GM06990 (cell line): Measurements from ENCODE around the gene ADARB2.

Experiments used
- DNase-seq: peaks from one replicate; pipeline ENCODE4 v3.0.0-alpha.2; 2011; ENCODE audit not compliant: insufficient read length; ENCODE audit errors: extremely low read depth
- H3K27me3 ChIP-seq: replicated peaks from 2 replicates; pipeline ENCODE4 v1.6.0; 2011; ENCODE audit warnings: low read length; ENCODE audit not compliant: control insufficient read depth, insufficient read depth
- H3K36me3 ChIP-seq: 2 replicates; pipeline ENCODE4 v1.5.1; 2011; ENCODE audit warnings: low read length; ENCODE audit not compliant: control insufficient read depth, insufficient read depth
- H3K4me3 ChIP-seq: replicated peaks from 2 replicates; pipeline ENCODE4 v1.5.1; 2011; ENCODE audit warnings: low read depth, mild to moderate bottlenecking, control low read depth, low read length
- CTCF ChIP-seq: IDR thresholded peaks from 2 replicates; pipeline ENCODE4 v1.5.1; 2011; ENCODE audit warnings: low read length, control low read depth, mild to moderate bottlenecking, inconsistent platforms; ENCODE audit not compliant: insufficient read depth, poor library complexity, severe bottlenecking

ADARB2 gene

DNA sequence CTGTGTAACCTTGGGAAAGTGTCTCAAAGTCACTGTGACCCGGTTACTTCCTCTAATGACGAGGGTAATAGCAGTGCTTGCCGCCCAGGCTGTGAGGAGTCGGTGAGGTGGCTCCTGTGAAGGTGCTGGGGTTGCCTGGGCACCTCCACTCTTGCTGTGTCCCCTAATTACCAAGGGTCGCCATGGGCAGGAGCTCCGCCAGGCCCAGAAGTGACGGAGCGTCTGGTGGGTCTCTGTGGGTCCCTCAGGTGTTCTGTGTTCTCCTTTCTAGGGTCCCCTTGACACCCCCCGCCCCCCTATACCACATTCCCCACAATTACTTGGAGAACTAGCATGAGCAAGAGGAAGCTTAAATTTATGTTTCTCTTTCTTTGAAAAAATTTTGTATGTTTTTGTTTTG, 519.7 kb downstream of the ADARB2 start:
- DNase-seq = no peak
- no peaks in the 10 kb centered on the region for H3K36me3 ChIP-seq
- no peak for TF ChIP-seq CTCF
- no peak overlapping the region for H3K4me3 ChIP-seq
- H3K27me3 ChIP-seq = no peaks in the 10 kb centered on the region

- DNase-seq = no peak
- no peaks in the 10 kb centered on the region for H3K27me3 ChIP-seq
- H3K36me3 ChIP-seq = no peaks in the 10 kb centered on the region
- H3K4me3 ChIP-seq = no peak overlapping the region
- TF ChIP-seq CTCF = no peak
Measured at GRCh38 chr10:1217237-1217587, 520.1 kb downstream of the ADARB2 start.

GRCh38 chr10:1216574-1217236, 520.6 kb downstream of the ADARB2 start:
- DNase-seq = no peak
- no peak for TF ChIP-seq CTCF
- Histone ChIP-seq H3K27me3 (no peaks in the 10 kb centered on the region), H3K4me3 (no peak overlapping the region), H3K36me3 (no peaks in the 10 kb centered on the region)

- no peak for DNase-seq
- no peak for TF ChIP-seq CTCF
- Histone ChIP-seq H3K4me3 (no peak overlapping the region), H3K36me3 (no peaks in the 10 kb centered on the region), H3K27me3 (no peaks in the 10 kb centered on the region)
Measured at GRCh38 chr10:1215862-1216573, 521.3 kb downstream of the ADARB2 start.

- no peak for DNase-seq
- no peaks in the 10 kb centered on the region for H3K27me3 ChIP-seq
- H3K4me3 ChIP-seq = no peak overlapping the region
Measured at GRCh38 chr10:1214882-1215540, 522.3 kb downstream of the ADARB2 start.

More at GRCh38 chr10:1214882-1215540, 522.3 kb downstream of the ADARB2 start:
- TF ChIP-seq CTCF = no peak
- no peaks in the 10 kb centered on the region for H3K36me3 ChIP-seq
